Measurements from ENCODE around the gene MRPL20. TPM values are rescaled to one million over a fixed set of nuclear protein-coding genes. Genes with fewer than 3 reads are reported as not detected.

MRPL20 gene
- total RNA-seq, 1 donor, result 85.5 TPM

DNA sequence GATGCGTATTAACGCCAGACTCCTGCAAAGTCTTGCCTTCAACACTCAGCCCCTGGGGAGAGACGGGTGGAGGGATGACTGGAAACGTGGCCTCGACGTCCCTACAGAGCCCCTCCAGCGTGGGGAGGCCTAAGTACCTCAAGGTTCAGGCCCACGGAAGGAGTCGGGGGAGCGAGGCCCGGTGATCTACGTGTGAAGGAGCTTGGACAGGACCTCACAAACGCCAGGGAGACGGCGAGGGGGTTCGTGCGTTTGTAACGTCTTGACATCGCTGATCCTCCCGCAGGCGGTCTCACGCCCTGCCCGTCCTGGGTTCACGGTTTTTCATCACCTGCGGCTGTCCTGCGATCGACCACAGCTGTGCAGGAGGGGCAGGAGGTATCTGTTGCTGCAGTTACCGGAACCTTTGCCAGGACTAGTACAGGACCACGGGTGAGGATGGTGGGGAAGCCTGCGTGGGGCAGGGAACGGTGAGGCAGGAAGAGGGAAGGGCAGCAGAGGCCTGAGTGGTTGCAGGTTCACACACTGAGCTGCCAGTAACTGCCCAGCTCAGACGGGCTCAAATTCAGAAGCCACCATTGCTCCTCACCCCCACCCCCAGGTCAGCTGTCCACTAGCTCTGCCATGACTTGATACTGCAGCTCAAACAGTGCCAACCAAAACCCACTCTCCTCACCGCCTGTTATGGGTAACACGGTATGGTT, 7.1 kb downstream of the MRPL20 start:
- TF ChIP-seq, protein P1, sequence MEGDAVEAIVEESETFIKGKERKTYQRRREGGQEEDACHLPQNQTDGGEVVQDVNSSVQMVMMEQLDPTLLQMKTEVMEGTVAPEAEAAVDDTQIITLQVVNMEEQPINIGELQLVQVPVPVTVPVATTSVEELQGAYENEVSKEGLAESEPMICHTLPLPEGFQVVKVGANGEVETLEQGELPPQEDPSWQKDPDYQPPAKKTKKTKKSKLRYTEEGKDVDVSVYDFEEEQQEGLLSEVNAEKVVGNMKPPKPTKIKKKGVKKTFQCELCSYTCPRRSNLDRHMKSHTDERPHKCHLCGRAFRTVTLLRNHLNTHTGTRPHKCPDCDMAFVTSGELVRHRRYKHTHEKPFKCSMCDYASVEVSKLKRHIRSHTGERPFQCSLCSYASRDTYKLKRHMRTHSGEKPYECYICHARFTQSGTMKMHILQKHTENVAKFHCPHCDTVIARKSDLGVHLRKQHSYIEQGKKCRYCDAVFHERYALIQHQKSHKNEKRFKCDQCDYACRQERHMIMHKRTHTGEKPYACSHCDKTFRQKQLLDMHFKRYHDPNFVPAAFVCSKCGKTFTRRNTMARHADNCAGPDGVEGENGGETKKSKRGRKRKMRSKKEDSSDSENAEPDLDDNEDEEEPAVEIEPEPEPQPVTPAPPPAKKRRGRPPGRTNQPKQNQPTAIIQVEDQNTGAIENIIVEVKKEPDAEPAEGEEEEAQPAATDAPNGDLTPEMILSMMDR (IDR thresholded peaks at IDR 0.05; ENCODE audit: insufficient read depth, low read depth, low read length), result no peak
- DNase-seq (ENCODE audit: low read depth), result peak; percentile 50
- H3K4me3 ChIP-seq (ENCODE audit: low read depth, low read length), result peak overlapping the region; percentile 98

DNA sequence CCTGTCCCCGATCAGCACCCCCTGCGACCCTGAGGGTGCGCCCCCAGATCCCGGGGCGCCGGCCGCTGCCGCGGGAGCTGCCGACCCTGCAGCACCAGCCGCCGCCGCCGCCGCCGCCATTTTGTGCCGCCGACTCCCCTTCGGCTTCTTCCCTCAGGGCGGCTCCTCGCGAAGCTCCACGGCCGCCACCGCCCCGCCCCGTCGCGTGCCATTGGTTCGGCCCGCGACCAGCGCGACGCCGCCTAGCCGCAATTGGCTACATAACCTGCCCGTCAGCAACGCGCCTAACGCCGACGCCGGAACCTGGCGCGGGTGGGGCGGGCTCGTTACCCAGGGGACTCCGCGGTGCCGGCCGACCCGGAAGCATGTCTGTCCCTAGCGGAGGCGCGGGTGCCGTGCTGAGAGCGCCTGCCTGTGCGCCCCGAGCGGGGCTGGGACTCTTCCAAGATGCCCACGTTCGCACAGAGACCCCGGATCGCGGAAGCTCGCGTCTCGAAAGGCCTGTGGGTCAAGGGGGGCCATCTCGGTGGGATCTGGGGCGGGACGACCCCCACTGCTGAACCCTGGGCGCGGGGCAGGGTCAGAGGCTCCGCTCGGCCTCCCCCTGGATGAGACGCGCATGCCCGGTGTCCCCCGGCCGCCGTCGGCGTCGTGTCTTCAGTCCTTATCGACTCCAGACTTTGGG, 7.8 kb downstream of the MRPL20 start, which contains the start of gene CCNL2:
Gene CCNL2, minus strand, starts transcription at position 149 of the 685 bp plus-strand sequence. Its CDS starts 29 bp downstream, at position 120.
- peak within 1 kb of the TSS; percentile 98 for H3K4me3 ChIP-seq (ENCODE audit: low read depth, low read length)
- TF ChIP-seq, protein P1 (IDR thresholded peaks at IDR 0.05; ENCODE audit: insufficient read depth, low read depth, low read length), result peak; percentile 56
- DNase-seq (ENCODE audit: low read depth), result peak; percentile 98

DNA sequence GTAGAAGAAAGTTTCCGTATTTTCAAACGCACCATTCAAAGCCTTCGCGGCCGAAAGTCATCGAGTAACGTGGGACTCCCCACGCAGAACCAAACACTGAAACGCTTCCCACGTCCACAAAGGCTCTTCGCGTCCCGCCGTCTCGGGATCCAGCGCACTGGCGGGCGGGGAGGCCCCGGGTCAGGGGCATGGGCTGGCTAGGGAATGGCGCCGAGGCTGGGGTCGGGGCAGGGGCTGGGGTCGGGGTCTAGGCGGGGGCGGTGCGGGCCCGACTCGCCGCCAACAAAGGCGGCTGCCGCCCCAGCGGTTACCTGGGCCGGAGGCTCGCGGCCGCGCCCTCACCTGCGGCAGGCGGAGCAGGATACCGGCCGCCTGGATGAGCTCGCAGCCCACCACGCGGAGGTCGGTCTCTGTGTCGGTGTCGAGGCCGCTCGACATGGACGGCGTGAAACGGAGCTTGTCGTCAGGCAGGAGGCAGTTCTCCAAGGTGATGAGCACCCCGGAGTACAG, 8.4 kb downstream of the MRPL20 start:
- TF ChIP-seq, protein P1 (IDR thresholded peaks at IDR 0.05; ENCODE audit: insufficient read depth, low read depth, low read length), result no peak
- peak overlapping the region; percentile 81 for H3K4me3 ChIP-seq (ENCODE audit: low read depth, low read length)
- no peak for DNase-seq (ENCODE audit: low read depth)

DNA sequence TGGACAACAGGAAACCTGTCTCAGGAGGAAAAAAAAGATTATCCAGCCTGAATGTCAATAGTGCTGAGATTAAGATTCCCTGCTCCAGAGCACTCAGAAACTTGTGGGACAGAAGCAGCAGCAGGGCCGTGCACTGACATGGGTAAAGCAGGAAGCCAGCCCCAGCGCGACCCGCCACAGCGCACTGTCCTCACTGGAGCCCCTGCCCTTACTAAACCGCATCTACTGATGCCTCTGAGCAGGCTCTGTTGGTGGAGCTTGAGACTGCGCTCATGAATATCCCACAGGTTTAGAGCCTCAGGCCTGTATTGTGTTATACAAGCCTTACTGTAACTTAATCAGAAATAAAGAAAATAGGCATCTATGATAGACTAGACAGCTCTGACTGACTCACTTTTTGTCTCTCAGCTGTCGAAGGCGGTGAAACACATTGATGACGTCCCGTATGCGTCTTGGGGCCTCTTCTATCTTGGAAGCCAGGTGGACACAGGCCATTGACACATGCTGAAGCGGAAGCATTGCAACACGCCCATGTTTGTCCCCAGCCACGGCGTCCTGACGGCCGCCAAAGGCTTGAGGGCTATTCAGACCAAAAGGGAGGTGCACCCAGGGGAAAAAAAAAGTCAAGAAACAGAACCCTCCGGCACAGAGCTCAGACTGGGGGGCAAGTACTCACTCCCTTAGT, 9.1 kb downstream of the MRPL20 start:
- DNase-seq (ENCODE audit: low read depth), result peak; percentile 54
- TF ChIP-seq, protein P1 (IDR thresholded peaks at IDR 0.05; ENCODE audit: insufficient read depth, low read depth, low read length), result no peak

DNA sequence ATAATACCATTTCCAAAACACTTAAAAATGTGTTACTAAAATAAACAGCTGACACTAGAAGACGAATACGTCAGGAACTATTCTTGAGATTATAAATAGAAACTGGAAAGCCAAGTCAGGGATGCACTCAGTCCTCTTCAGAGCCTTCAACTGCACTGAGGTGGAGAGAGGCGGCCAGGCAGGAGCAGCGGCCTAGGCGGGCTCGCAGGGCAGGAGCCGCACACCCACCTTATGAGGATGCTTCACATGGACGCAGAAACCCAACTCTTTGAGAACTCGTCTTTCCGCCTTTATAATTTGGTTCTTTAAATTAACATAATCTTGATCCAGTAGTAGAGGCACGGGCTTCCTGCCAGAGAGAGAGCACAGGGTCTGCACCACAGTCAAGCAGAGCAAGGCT, 11.9 kb downstream of the MRPL20 start:
- DNase-seq (ENCODE audit: low read depth), result no peak
- H3K4me3 ChIP-seq (ENCODE audit: low read depth, low read length), result no peak overlapping the region
- TF ChIP-seq, protein P1 (IDR thresholded peaks at IDR 0.05; ENCODE audit: insufficient read depth, low read depth, low read length), result no peak

More for the DNA sequence above, 9.1 kb downstream of the MRPL20 start:
- H3K4me3 ChIP-seq (ENCODE audit: low read depth, low read length), result peak overlapping the region; percentile 81

DNA sequence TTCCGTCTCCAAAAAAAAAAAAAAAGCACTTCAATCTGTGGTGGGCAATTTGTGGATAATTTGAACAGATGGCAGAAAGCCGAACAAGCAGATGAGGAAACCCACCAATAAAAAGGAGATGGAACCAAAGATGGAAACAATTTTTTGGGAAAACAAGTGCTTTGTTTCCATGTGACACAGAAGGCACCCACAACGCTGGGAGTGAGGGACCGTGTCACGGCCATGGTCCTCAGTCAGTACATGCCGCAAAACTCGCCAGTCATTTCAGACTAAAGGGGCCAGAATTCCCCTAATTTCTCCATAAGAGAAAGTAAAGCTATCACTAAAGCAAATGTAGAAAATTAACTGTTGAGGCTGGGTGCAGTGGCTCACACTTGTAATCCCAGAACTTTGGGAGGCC, 13.0 kb downstream of the MRPL20 start:
- H3K4me3 ChIP-seq (ENCODE audit: low read depth, low read length), result no peak overlapping the region
- TF ChIP-seq, protein P1 (IDR thresholded peaks at IDR 0.05; ENCODE audit: insufficient read depth, low read depth, low read length), result no peak

More for the DNA sequence above, 13.0 kb downstream of the MRPL20 start:
- no peak for DNase-seq (ENCODE audit: low read depth)
